Measurements from ENCODE around the gene EIF4E2. TPM values are rescaled to one million over a fixed set of nuclear protein-coding genes. Genes with fewer than 3 reads are reported as not detected.
"Not testable (repeated sequence)": the region's sequence is repeated elsewhere in the genome, so short reads cannot be mapped to it uniquely, and the experiment has no call there.

EIF4E2 gene
- total RNA-seq, 2 donors from 2014 or later = 44.3 to 65.7 TPM

GRCh38 chr2:232526372-232526941, 24.0 kb upstream of the EIF4E2 start:
- H3K27ac Mint-ChIP-seq = no peak overlapping the region
- peaks cover 32% of the 10 kb centered on the region for H3K27me3 Mint-ChIP-seq
- ATAC-seq (replicated peaks) = no peak
- H3K4me3 Mint-ChIP-seq = no peak overlapping the region
- H3K4me1 Mint-ChIP-seq = peaks cover 6% of the 10 kb centered on the region
- no peaks in the 10 kb centered on the region for H3K36me3 Mint-ChIP-seq (ENCODE audit: low read depth)
- no peaks in the 10 kb centered on the region for H3K9me3 Mint-ChIP-seq

GRCh38 chr2:232527905-232528470, 22.5 kb upstream of the EIF4E2 start:
- ATAC-seq (replicated peaks) = no peak
- no peaks in the 10 kb centered on the region for H3K36me3 Mint-ChIP-seq (ENCODE audit: low read depth)
- H3K4me3 Mint-ChIP-seq = no peak overlapping the region
- peaks cover 35% of the 10 kb centered on the region for H3K27me3 Mint-ChIP-seq
- no peaks in the 10 kb centered on the region for H3K9me3 Mint-ChIP-seq
- no peak overlapping the region for H3K27ac Mint-ChIP-seq
- peaks cover 6% of the 10 kb centered on the region for H3K4me1 Mint-ChIP-seq

- H3K4me3 Mint-ChIP-seq = no peak overlapping the region
These were observed 21.6 kb upstream of the EIF4E2 start for GRCh38 chr2:232528746-232529460.

GRCh38 chr2:232529806-232530547, 20.5 kb upstream of the EIF4E2 start:
- Mint-ChIP-seq H3K9me3 (no peaks in the 10 kb centered on the region), H3K4me1 (peaks cover 6% of the 10 kb centered on the region), H3K27ac (no peak overlapping the region), H3K36me3 (ENCODE audit: low read depth) (no peaks in the 10 kb centered on the region), H3K27me3 (peaks cover 26% of the 10 kb centered on the region), H3K4me3 (no peak overlapping the region)
- ATAC-seq (replicated peaks) = no peak

More at GRCh38 chr2:232528746-232529460, 21.6 kb upstream of the EIF4E2 start:
- peaks cover 6% of the 10 kb centered on the region for H3K4me1 Mint-ChIP-seq
- H3K27me3 Mint-ChIP-seq = peaks cover 30% of the 10 kb centered on the region
- H3K9me3 Mint-ChIP-seq = no peaks in the 10 kb centered on the region
- H3K36me3 Mint-ChIP-seq (ENCODE audit: low read depth) = no peaks in the 10 kb centered on the region
- peak overlapping the region; percentile 54 for H3K27ac Mint-ChIP-seq
- ATAC-seq (replicated peaks) = peak; percentile 54

GRCh38 chr2:232530626-232531260, 19.7 kb upstream of the EIF4E2 start:
- H3K9me3 Mint-ChIP-seq = no peaks in the 10 kb centered on the region
- H3K27ac Mint-ChIP-seq = no peak overlapping the region
- H3K4me3 Mint-ChIP-seq = no peak overlapping the region
- peaks cover 6% of the 10 kb centered on the region for H3K4me1 Mint-ChIP-seq
- no peak for ATAC-seq (replicated peaks)
- no peaks in the 10 kb centered on the region for H3K36me3 Mint-ChIP-seq (ENCODE audit: low read depth)
- H3K27me3 Mint-ChIP-seq = peaks cover 26% of the 10 kb centered on the region

GRCh38 chr2:232532419-232532818, 18.1 kb upstream of the EIF4E2 start:
- Mint-ChIP-seq H3K4me3 (no peak overlapping the region), H3K27me3 (peaks cover 23% of the 10 kb centered on the region), H3K4me1 (peaks cover 6% of the 10 kb centered on the region), H3K27ac (no peak overlapping the region), H3K9me3 (no peaks in the 10 kb centered on the region), H3K36me3 (ENCODE audit: low read depth) (no peaks in the 10 kb centered on the region)
- no peak for ATAC-seq (replicated peaks)

- H3K36me3 Mint-ChIP-seq (ENCODE audit: low read depth); H3K27ac Mint-ChIP-seq; ATAC-seq (replicated peaks); H3K4me1 Mint-ChIP-seq; H3K9me3 Mint-ChIP-seq; H3K4me3 Mint-ChIP-seq: not testable (repeated sequence)
- peaks cover 22% of the 10 kb centered on the region for H3K27me3 Mint-ChIP-seq
These were observed 17.7 kb upstream of the EIF4E2 start for GRCh38 chr2:232532821-232533220.

- ATAC-seq (replicated peaks) = no peak
- no peak overlapping the region for H3K27ac Mint-ChIP-seq
- H3K4me3 Mint-ChIP-seq = no peak overlapping the region
- no peaks in the 10 kb centered on the region for H3K36me3 Mint-ChIP-seq (ENCODE audit: low read depth)
- H3K4me1 Mint-ChIP-seq = peaks cover under 1% of the 10 kb centered on the region
- H3K27me3 Mint-ChIP-seq = peaks cover 9% of the 10 kb centered on the region
- H3K9me3 Mint-ChIP-seq = no peaks in the 10 kb centered on the region
These were observed 16.4 kb upstream of the EIF4E2 start for GRCh38 chr2:232533944-232534710.

GRCh38 chr2:232534940-232535651, 15.4 kb upstream of the EIF4E2 start:
- peaks cover 9% of the 10 kb centered on the region for H3K27me3 Mint-ChIP-seq
- H3K27ac Mint-ChIP-seq = no peak overlapping the region
- H3K36me3 Mint-ChIP-seq (ENCODE audit: low read depth) = no peaks in the 10 kb centered on the region
- H3K4me3 Mint-ChIP-seq = no peak overlapping the region
- no peaks in the 10 kb centered on the region for H3K4me1 Mint-ChIP-seq
- no peaks in the 10 kb centered on the region for H3K9me3 Mint-ChIP-seq
- no peak for ATAC-seq (replicated peaks)

GRCh38 chr2:232535761-232536530, 14.5 kb upstream of the EIF4E2 start:
- no peaks in the 10 kb centered on the region for H3K36me3 Mint-ChIP-seq (ENCODE audit: low read depth)
- H3K9me3 Mint-ChIP-seq = no peaks in the 10 kb centered on the region
- no peaks in the 10 kb centered on the region for H3K4me1 Mint-ChIP-seq
- ATAC-seq (replicated peaks) = no peak
- no peak overlapping the region for H3K27ac Mint-ChIP-seq
- no peak overlapping the region for H3K4me3 Mint-ChIP-seq
- peaks cover 6% of the 10 kb centered on the region for H3K27me3 Mint-ChIP-seq

- H3K4me1 Mint-ChIP-seq = no peaks in the 10 kb centered on the region
- H3K36me3 Mint-ChIP-seq (ENCODE audit: low read depth) = no peaks in the 10 kb centered on the region
- H3K9me3 Mint-ChIP-seq = no peaks in the 10 kb centered on the region
- no peak overlapping the region for H3K27ac Mint-ChIP-seq
- no peak overlapping the region for H3K4me3 Mint-ChIP-seq
- H3K27me3 Mint-ChIP-seq = peaks cover 3% of the 10 kb centered on the region
- ATAC-seq (replicated peaks) = no peak
These were observed 13.4 kb upstream of the EIF4E2 start for GRCh38 chr2:232537079-232537478.

GRCh38 chr2:232537499-232537898, 13.0 kb upstream of the EIF4E2 start:
- H3K4me1 Mint-ChIP-seq = no peaks in the 10 kb centered on the region
- peaks cover 3% of the 10 kb centered on the region for H3K27me3 Mint-ChIP-seq
- no peaks in the 10 kb centered on the region for H3K36me3 Mint-ChIP-seq (ENCODE audit: low read depth)
- no peak overlapping the region for H3K4me3 Mint-ChIP-seq
- H3K9me3 Mint-ChIP-seq = no peaks in the 10 kb centered on the region
- H3K27ac Mint-ChIP-seq = no peak overlapping the region
- no peak for ATAC-seq (replicated peaks)

GRCh38 chr2:232538671-232539070, 11.8 kb upstream of the EIF4E2 start:
- Mint-ChIP-seq H3K4me1 (peaks cover 5% of the 10 kb centered on the region), H3K4me3 (no peak overlapping the region), H3K27me3 (no peaks in the 10 kb centered on the region), H3K36me3 (ENCODE audit: low read depth) (no peaks in the 10 kb centered on the region), H3K9me3 (no peaks in the 10 kb centered on the region), H3K27ac (no peak overlapping the region)
- no peak for ATAC-seq (replicated peaks)
